ENCODE measurements around the gene EDIL3. TPM values are rescaled to one million over a fixed set of nuclear protein-coding genes. Genes with fewer than 3 reads are reported as not detected.

The EDIL3 gene
- total RNA-seq, 3 donors from 2014 or later: 29.7 to 39.8 (median 39.6) TPM

DNA sequence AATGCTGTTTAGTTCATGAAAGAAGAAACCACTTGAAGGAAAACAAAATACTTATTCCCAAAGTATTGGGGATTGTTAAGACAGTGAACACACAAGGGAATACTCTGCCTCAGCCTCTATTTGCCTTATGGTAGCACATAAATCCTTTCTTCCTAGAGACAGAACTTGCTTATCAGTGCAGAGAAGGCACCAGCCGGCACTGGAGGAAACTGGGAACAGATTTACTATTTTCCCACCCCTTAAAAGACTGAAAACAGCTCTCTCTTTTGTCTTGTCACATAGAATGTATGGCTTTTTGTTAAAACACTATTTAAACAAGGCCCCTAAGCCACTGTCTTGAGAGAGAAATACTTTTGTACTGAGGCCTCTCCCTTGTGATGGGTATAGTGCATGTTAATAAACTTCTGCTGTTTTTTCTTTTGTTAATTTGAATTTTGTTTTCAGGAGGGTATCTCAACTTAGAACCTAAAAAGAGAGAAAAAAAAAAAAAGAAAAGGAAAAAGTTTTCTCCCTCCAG, 40.7 kb upstream of the EDIL3 start:
- Histone ChIP-seq H3K36me3 (ENCODE audit: low read depth) (no peaks in the 10 kb centered on the region), H3K9me3 (no peaks in the 10 kb centered on the region), H3K4me1 (ENCODE audit: low read depth) (no peaks in the 10 kb centered on the region), H3K4me3 (no peak overlapping the region)
- DNase-seq (no peak), ATAC-seq (no peak)
- TF ChIP-seq, protein P1, sequence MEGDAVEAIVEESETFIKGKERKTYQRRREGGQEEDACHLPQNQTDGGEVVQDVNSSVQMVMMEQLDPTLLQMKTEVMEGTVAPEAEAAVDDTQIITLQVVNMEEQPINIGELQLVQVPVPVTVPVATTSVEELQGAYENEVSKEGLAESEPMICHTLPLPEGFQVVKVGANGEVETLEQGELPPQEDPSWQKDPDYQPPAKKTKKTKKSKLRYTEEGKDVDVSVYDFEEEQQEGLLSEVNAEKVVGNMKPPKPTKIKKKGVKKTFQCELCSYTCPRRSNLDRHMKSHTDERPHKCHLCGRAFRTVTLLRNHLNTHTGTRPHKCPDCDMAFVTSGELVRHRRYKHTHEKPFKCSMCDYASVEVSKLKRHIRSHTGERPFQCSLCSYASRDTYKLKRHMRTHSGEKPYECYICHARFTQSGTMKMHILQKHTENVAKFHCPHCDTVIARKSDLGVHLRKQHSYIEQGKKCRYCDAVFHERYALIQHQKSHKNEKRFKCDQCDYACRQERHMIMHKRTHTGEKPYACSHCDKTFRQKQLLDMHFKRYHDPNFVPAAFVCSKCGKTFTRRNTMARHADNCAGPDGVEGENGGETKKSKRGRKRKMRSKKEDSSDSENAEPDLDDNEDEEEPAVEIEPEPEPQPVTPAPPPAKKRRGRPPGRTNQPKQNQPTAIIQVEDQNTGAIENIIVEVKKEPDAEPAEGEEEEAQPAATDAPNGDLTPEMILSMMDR (IDR thresholded peaks at IDR 0.05): no peak
- intact Hi-C loops (cut with DNase I, micrococcal nuclease): no loop called here

GRCh38 chr5:84419742-84420141, 35.1 kb upstream of the EDIL3 start:
- TF ChIP-seq, protein P1 (IDR thresholded peaks at IDR 0.05): no peak
- no peaks in the 10 kb centered on the region for H3K4me1 ChIP-seq (ENCODE audit: low read depth)
- no peak for ATAC-seq
- DNase-seq: no peak
- intact Hi-C loops (cut with DNase I, micrococcal nuclease): no loop called here
- no peak overlapping the region for H3K4me3 ChIP-seq
- no peaks in the 10 kb centered on the region for H3K9me3 ChIP-seq
- no peaks in the 10 kb centered on the region for H3K36me3 ChIP-seq (ENCODE audit: low read depth)

DNA sequence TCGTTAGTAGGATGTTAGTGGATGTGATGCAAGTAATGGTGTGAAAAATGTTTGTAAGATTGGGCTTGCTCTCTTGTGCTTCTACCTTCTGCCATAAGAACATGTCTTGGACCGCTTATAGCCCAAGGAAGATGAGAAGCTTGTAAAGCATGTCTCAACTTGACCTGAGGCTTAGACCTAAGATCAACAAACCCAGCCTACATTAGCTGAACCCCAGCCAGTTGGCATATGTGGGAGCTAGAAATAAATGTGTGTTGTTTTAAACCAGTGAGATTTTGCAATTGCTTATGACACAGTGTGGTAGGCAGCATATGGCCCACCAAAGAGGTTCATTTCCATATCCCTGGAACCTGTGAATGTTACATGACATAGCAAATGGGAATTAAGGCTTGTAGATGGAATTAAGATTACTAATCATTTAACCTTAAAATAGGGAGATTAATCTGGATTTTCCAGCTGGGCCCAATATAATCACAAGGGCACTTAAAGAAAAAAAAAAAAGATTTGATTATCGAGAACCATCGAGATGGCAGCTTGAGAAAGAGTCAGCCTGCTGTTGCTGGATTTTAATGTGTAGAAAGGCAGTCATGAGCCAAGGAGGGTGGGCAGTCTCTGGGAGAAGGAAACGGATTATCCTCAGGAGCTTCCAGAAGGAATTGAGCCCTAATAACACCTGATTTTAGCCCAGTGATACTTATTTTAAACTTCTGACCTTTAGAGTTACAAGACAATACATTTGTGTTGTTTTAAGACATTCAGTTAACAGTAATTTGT, 27.3 kb upstream of the EDIL3 start:
- ATAC-seq: no peak
- Histone ChIP-seq H3K4me1 (ENCODE audit: low read depth) (no peaks in the 10 kb centered on the region), H3K9me3 (no peaks in the 10 kb centered on the region), H3K4me3 (no peak overlapping the region), H3K36me3 (ENCODE audit: low read depth) (no peaks in the 10 kb centered on the region)
- TF ChIP-seq, protein P1 (IDR thresholded peaks at IDR 0.05): no peak
- no peak for DNase-seq
- intact Hi-C loops (cut with DNase I, micrococcal nuclease): no loop called here

- H3K36me3 ChIP-seq (ENCODE audit: low read depth): no peaks in the 10 kb centered on the region
- no peak for ATAC-seq
- intact Hi-C loops (cut with DNase I, micrococcal nuclease): no loop called here
- no peak overlapping the region for H3K4me3 ChIP-seq
- no peak for DNase-seq
- TF ChIP-seq, protein P1 (IDR thresholded peaks at IDR 0.05): no peak
- H3K9me3 ChIP-seq: no peaks in the 10 kb centered on the region
- no peaks in the 10 kb centered on the region for H3K4me1 ChIP-seq (ENCODE audit: low read depth)
Measured at GRCh38 chr5:84406111-84406510, 21.4 kb upstream of the EDIL3 start.

GRCh38 chr5:84403773-84404172, 19.1 kb upstream of the EDIL3 start:
- H3K9me3 ChIP-seq: no peaks in the 10 kb centered on the region
- H3K4me1 ChIP-seq (ENCODE audit: low read depth): no peaks in the 10 kb centered on the region
- intact Hi-C loops (cut with DNase I, micrococcal nuclease): no loop called here
- DNase-seq (no peak), ATAC-seq (no peak)
- H3K4me3 ChIP-seq: no peak overlapping the region
- H3K36me3 ChIP-seq (ENCODE audit: low read depth): no peaks in the 10 kb centered on the region
- TF ChIP-seq, protein P1 (IDR thresholded peaks at IDR 0.05): no peak
